ENCODE results near the gene AAMDC.
"Not testable (repeated sequence)": the region's sequence is repeated elsewhere in the genome, so short reads cannot be mapped to it uniquely, and the experiment has no call there.

DNA sequence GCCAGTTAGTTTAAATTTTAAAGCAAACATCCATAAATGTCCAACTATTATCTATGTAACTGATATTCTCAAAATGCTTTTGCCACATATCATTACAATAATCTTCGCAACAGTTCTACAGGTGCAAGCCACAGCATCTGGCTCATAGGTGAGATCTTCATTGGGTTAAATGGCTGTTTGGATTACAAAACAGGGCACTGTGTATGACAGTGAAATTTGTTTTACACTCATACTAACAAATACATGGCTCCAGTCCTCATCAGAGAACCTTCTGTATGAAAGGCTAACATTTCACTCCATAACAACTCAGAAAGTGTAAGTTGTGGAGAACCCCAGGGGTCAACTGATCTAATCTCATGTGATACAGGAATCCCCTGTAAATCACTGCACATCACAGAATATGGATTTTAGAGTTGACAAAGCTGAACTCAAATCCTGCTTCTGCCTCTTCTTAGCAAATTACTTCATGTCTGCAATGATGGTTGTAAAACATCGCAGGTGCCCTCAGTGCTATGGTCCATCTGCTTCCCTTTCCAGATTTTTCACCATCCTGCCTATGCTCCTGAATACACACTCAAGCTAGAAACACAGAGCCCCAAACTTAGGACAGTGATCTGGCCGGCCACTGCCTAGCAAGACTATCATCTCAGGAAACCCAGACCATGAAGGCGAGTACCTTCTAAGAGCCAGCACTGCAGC lies 92.8 kb downstream of the AAMDC start:
- TF ChIP-seq, protein P1, sequence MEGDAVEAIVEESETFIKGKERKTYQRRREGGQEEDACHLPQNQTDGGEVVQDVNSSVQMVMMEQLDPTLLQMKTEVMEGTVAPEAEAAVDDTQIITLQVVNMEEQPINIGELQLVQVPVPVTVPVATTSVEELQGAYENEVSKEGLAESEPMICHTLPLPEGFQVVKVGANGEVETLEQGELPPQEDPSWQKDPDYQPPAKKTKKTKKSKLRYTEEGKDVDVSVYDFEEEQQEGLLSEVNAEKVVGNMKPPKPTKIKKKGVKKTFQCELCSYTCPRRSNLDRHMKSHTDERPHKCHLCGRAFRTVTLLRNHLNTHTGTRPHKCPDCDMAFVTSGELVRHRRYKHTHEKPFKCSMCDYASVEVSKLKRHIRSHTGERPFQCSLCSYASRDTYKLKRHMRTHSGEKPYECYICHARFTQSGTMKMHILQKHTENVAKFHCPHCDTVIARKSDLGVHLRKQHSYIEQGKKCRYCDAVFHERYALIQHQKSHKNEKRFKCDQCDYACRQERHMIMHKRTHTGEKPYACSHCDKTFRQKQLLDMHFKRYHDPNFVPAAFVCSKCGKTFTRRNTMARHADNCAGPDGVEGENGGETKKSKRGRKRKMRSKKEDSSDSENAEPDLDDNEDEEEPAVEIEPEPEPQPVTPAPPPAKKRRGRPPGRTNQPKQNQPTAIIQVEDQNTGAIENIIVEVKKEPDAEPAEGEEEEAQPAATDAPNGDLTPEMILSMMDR (IDR thresholded peaks at IDR 0.05), result not testable (repeated sequence)
- not testable (repeated sequence) for TF ChIP-seq POLR2A (IDR thresholded peaks at IDR 0.05)

Data from right lobe of liver (tissue), 4 donors.